PC-9 (cell line): ENCODE data around the gene PRR7. TPM values are rescaled to one million over a fixed set of nuclear protein-coding genes. Genes with fewer than 3 reads are reported as not detected.
A peak's percentile ranks its signal among the peaks of the same experiment; 100 is the strongest.

Experiments used
- BruUV-seq: library from RNA; stranded (reverse); fragments of 400-500 nt; replicated peaks from 2 replicates; lab custom pipeline; 2021; lab: Mats Ljungman, UMichigan
- CTCF ChIA-PET: fragments of 300-600 bp; sonication (Branson Sonifier 250); formaldehyde crosslinking; loops from one replicate; lab custom pipeline; 2022; ENCODE audit warnings: antibody characterized with exemption; lab: Charles Lee
- POLR2A ChIA-PET: fragments of 300-600 bp; sonication (Branson Sonifier 250); formaldehyde crosslinking; loops from one replicate; lab custom pipeline; 2022; ENCODE audit warnings: antibody characterized with exemption; ENCODE audit not compliant: unreplicated experiment; lab: Charles Lee
- DNase-seq, 2 experiments: peaks; one replicate each; pipeline versions ENCODE4 v3.0.0 to v3.0.0-alpha.2; 2015 to 2022; ENCODE audit warnings: mixed read lengths in 1 of 2
- H2AFZ ChIP-seq: fragments of 200-600 bp; sonication (generic); 2 replicates; pipeline ENCODE4 v1.8.1; 2017; ENCODE audit warnings: antibody characterized with exemption
- H3F3A ChIP-seq: fragments of 200-600 bp; sonication (generic); 2 replicates; pipeline ENCODE4 v1.8.1; 2017; ENCODE audit warnings: antibody characterized with exemption, mild to moderate bottlenecking, low read depth; ENCODE audit not compliant: insufficient read depth
- H3K27ac ChIP-seq: fragments of 200-600 bp; sonication (generic); 2 replicates; pipeline ENCODE4 v1.6.1; 2016; ENCODE audit warnings: mixed run types
- H3K27me3 ChIP-seq: fragments of 200-600 bp; sonication (generic); 2 replicates; pipeline ENCODE4 v1.6.1; 2016; ENCODE audit warnings: low read depth, mixed run types; ENCODE audit not compliant: insufficient read depth
- H3K36me3 ChIP-seq: fragments of 200-600 bp; sonication (generic); 2 replicates; pipeline ENCODE4 v1.6.1; 2016; ENCODE audit warnings: low read depth, mixed run types
- H3K4me1 ChIP-seq: fragments of 200-600 bp; sonication (generic); replicated peaks from 2 replicates; pipeline ENCODE4 v1.6.1; 2016; ENCODE audit warnings: mixed run types; ENCODE audit not compliant: insufficient read depth
- H3K4me2 ChIP-seq: fragments of 200-600 bp; sonication (generic); 2 replicates; pipeline ENCODE4 v1.6.1; 2017; ENCODE audit warnings: mixed run types
- H3K4me3 ChIP-seq: fragments of 200-600 bp; sonication (generic); 2 replicates; pipeline ENCODE4 v1.6.1; 2016; ENCODE audit warnings: mixed run types
- H3K79me2 ChIP-seq: fragments of 200-600 bp; sonication (generic); 2 replicates; pipeline ENCODE4 v1.6.1; 2017; ENCODE audit warnings: low read depth, mixed run types
- H3K9me2 ChIP-seq: fragments of 200-600 bp; sonication (generic); 2 replicates; pipeline ENCODE4 v1.8.1; 2017; ENCODE audit warnings: mild to moderate bottlenecking; ENCODE audit not compliant: insufficient read depth
- H3K9me3 ChIP-seq: fragments of 200-600 bp; sonication (generic); 2 replicates; pipeline ENCODE4 v1.8.1; 2016; ENCODE audit warnings: low read depth; ENCODE audit not compliant: insufficient read depth
- H4K20me1 ChIP-seq: fragments of 200-600 bp; sonication (generic); 2 replicates; pipeline ENCODE4 v1.8.1; 2017; ENCODE audit not compliant: insufficient read depth
- CTCF ChIP-seq: fragments of 200-600 bp; sonication (generic); conservative IDR thresholded peaks from 2 replicates; pipeline ENCODE4 v1.6.1; 2017; ENCODE audit warnings: mixed run types, antibody characterized with exemption, mild to moderate bottlenecking, moderate library complexity
- EZH2 ChIP-seq: fragments of 200-600 bp; sonication (generic); IDR thresholded peaks from 2 replicates; pipeline ENCODE4 v1.8.0; 2017; ENCODE audit warnings: antibody characterized with exemption, low read depth
- intact Hi-C: fragments of 100-400 bp; cut with micrococcal nuclease; formaldehyde crosslinking; loops from one replicate; pipeline ENCODE4 v1.10.0; 2022; ENCODE audit not compliant: unreplicated experiment
- total RNA-seq: library from RNA; stranded (reverse); gene quantifications from 2 replicates; pipeline ENCODE4 v1.2.3, GENCODE V29; 2021

Gene PRR7
- total RNA-seq, 1 experiment from 2014 or later: 22.2 TPM

- H3K4me1 ChIP-seq: 0 out of 2 replicates have a peak, but pooled peaks cover 5% of the 10 kb centered on the region
- H3K9me3 ChIP-seq: no peaks in the 10 kb centered on the region
- no peaks in the 10 kb centered on the region for H3K79me2 ChIP-seq
- ChIA-PET CTCF (interaction anchor here (0.5 to 2.1 kb wide), 11 partner anchors 18 to 144 kb away, joined by 3 to 9 read pairs (median 4); partner anchors contain the start of gene GRK6), POLR2A (interaction anchor here (0.5 to 0.7 kb wide), 4 partner anchors 16 to 95 kb away, joined by 3 to 8 read pairs (median 4); no protein-coding TSS in a partner anchor)
- no peak for TF ChIP-seq EZH2
- peak; percentile 90 for TF ChIP-seq CTCF
- peak overlapping the region; percentile 80 for H2AFZ ChIP-seq
- H4K20me1 ChIP-seq: peaks cover 27% of the 10 kb centered on the region
- peak; percentile 76 to 94 for DNase-seq
- H3K4me3 ChIP-seq: peak overlapping the region; percentile 77
- no peaks in the 10 kb centered on the region for H3K27me3 ChIP-seq
- intact Hi-C loops: loop anchor here (1.0 to 2.0 kb wide), 5 partner anchors 15 to 342 kb away; partner anchors contain the start of genes GRK6 and PDLIM7
- no peak overlapping the region for H3K27ac ChIP-seq
- no peaks in the 10 kb centered on the region for H3K9me2 ChIP-seq
- peaks cover 5% of the 10 kb centered on the region; the same call in 1 of the 2 replicates for H3K36me3 ChIP-seq
- H3F3A ChIP-seq: peaks cover 21% of the 10 kb centered on the region; the same call in 1 of the 2 replicates
- peak overlapping the region; percentile 98 for H3K4me2 ChIP-seq
- BruUV-seq: TSS peak; percentile 83
Measured at GRCh38 chr5:177455661-177456590, 9.3 kb downstream of the PRR7 start.

GRCh38 chr5:177456591-177456964 lies 10.0 kb downstream of the PRR7 start:
- no peak overlapping the region for H3K4me3 ChIP-seq
- intact Hi-C loops: loop anchor here (1.0 to 2.0 kb wide), 2 partner anchors 14 to 41 kb away; partner anchors contain the start of gene PDLIM7

More at GRCh38 chr5:177456591-177456964, 10.0 kb downstream of the PRR7 start:
- DNase-seq: no peak
- Histone ChIP-seq H3K9me2 (no peaks in the 10 kb centered on the region), H3K4me1 (0 out of 2 replicates have a peak, but pooled peaks cover 5% of the 10 kb centered on the region), H3K9me3 (no peaks in the 10 kb centered on the region), H3K27ac (no peak overlapping the region), H3F3A (peaks cover 21% of the 10 kb centered on the region; the same call in 1 of the 2 replicates), H3K27me3 (no peaks in the 10 kb centered on the region), H3K36me3 (peaks cover 5% of the 10 kb centered on the region; the same call in 1 of the 2 replicates), H3K79me2 (no peaks in the 10 kb centered on the region), H2AFZ (no peak overlapping the region), H3K4me2 (no peak overlapping the region), H4K20me1 (peaks cover 27% of the 10 kb centered on the region)
- CTCF ChIA-PET: interaction anchor here (1.4 to 1.5 kb wide), 3 partner anchors 15 to 67 kb away, joined by 3 to 12 read pairs (median 3); partner anchors contain the start of gene PDLIM7
- BruUV-seq: no TSS peak
- POLR2A ChIA-PET: interaction anchor here (0.5 kb wide), 1 partner anchor 94 kb away, joined by 8 read pairs; no protein-coding TSS in a partner anchor
- TF ChIP-seq EZH2 (no peak), CTCF (peak; percentile 43; the same call in 1 of the 2 replicates)
